ENCODE measurements around the gene PSMD12. TPM values are rescaled to one million over a fixed set of nuclear protein-coding genes. Genes with fewer than 3 reads are reported as not detected.

The PSMD12 gene
- total RNA-seq, 2 experiments from 2014 or later = 15.0 to 62.8 TPM

DNA sequence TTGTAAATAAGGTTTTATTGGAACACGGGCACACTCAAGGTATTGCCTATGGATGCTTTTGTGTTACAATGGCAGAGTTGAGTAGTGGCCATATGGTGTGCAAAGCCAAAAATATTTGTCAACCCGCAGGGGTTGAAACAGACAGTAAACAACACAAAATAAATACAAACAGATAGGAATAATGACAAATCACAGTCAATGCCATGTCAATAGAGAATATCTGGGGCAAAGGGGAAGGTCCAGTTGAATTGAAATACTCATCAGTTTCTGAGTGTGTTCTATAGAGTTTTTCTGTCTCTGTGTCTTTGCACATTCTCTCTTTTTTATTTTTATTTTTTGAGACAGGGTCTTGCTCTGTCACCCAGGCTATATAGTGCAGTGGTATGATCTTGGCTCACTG is 48.2 kb upstream of the PSMD12 start:
- BruUV-seq (replicated peaks) = no TSS peak
- DNase-seq (ENCODE audit: low spot score) = no peak
- POLR2A ChIA-PET = no interaction called here
- no peaks in the 10 kb centered on the region for H4K20me1 ChIP-seq (ENCODE audit: insufficient read depth, low read length)
- no peak overlapping the region for H3K4me2 ChIP-seq (ENCODE audit: low read length)
- CTCF ChIA-PET (ENCODE audit: unreplicated experiment) = no interaction called here
- intact Hi-C loops (cut with micrococcal nuclease; ENCODE audit: unreplicated experiment) = no loop called here
- H2AFZ ChIP-seq (ENCODE audit: low read length) = no peak overlapping the region
- H3K4me1 ChIP-seq (ENCODE audit: insufficient read depth, low read length, poor library complexity, severe bottlenecking) = no peaks in the 10 kb centered on the region
- no peak overlapping the region for H3K4me3 ChIP-seq (ENCODE audit: low read depth, low read length, poor library complexity, severe bottlenecking)
- no peaks in the 10 kb centered on the region for H3K36me3 ChIP-seq (ENCODE audit: insufficient read depth, low read length)
- H3K27ac ChIP-seq (ENCODE audit: low read depth, low read length, poor library complexity, severe bottlenecking) = no peak overlapping the region
- H3K79me2 ChIP-seq (ENCODE audit: insufficient read depth, low read depth, low read length) = no peaks in the 10 kb centered on the region
- peaks cover 9% of the 10 kb centered on the region; the same call in 1 of the 2 replicates for H3K9me3 ChIP-seq (ENCODE audit: low read length)
- no peak for TF ChIP-seq EZH2phosphoT487 (IDR thresholded peaks at IDR 0.05; ENCODE audit: borderline replicate concordance, low read depth, low read length)
- TF ChIP-seq, protein P1, sequence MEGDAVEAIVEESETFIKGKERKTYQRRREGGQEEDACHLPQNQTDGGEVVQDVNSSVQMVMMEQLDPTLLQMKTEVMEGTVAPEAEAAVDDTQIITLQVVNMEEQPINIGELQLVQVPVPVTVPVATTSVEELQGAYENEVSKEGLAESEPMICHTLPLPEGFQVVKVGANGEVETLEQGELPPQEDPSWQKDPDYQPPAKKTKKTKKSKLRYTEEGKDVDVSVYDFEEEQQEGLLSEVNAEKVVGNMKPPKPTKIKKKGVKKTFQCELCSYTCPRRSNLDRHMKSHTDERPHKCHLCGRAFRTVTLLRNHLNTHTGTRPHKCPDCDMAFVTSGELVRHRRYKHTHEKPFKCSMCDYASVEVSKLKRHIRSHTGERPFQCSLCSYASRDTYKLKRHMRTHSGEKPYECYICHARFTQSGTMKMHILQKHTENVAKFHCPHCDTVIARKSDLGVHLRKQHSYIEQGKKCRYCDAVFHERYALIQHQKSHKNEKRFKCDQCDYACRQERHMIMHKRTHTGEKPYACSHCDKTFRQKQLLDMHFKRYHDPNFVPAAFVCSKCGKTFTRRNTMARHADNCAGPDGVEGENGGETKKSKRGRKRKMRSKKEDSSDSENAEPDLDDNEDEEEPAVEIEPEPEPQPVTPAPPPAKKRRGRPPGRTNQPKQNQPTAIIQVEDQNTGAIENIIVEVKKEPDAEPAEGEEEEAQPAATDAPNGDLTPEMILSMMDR (conservative IDR thresholded peaks at IDR 0.05; ENCODE audit: low read length) = no peak
- no peaks in the 10 kb centered on the region for H3K9me2 ChIP-seq (ENCODE audit: insufficient read depth, low read length)

GRCh38 chr17:67414130-67414529 is 47.8 kb upstream of the PSMD12 start:
- CTCF ChIA-PET (ENCODE audit: unreplicated experiment) = no interaction called here
- DNase-seq (ENCODE audit: low spot score) = no peak
- POLR2A ChIA-PET = no interaction called here
- intact Hi-C loops (cut with micrococcal nuclease; ENCODE audit: unreplicated experiment) = no loop called here
- Histone ChIP-seq H3K27ac (ENCODE audit: low read depth, low read length, poor library complexity, severe bottlenecking) (no peak overlapping the region), H3K4me2 (ENCODE audit: low read length) (no peak overlapping the region), H2AFZ (ENCODE audit: low read length) (no peak overlapping the region), H3K4me1 (ENCODE audit: insufficient read depth, low read length, poor library complexity, severe bottlenecking) (no peaks in the 10 kb centered on the region), H3K4me3 (ENCODE audit: low read depth, low read length, poor library complexity, severe bottlenecking) (no peak overlapping the region), H3K79me2 (ENCODE audit: insufficient read depth, low read depth, low read length) (no peaks in the 10 kb centered on the region), H4K20me1 (ENCODE audit: insufficient read depth, low read length) (no peaks in the 10 kb centered on the region), H3K9me3 (ENCODE audit: low read length) (peaks cover 9% of the 10 kb centered on the region; the same call in 1 of the 2 replicates), H3K9me2 (ENCODE audit: insufficient read depth, low read length) (no peaks in the 10 kb centered on the region), H3K36me3 (ENCODE audit: insufficient read depth, low read length) (no peaks in the 10 kb centered on the region)
- TF ChIP-seq EZH2phosphoT487 (IDR thresholded peaks at IDR 0.05; ENCODE audit: borderline replicate concordance, low read depth, low read length) = no peak
- TF ChIP-seq, protein P1 (conservative IDR thresholded peaks at IDR 0.05; ENCODE audit: low read length) = no peak
- BruUV-seq (replicated peaks) = no TSS peak

DNA sequence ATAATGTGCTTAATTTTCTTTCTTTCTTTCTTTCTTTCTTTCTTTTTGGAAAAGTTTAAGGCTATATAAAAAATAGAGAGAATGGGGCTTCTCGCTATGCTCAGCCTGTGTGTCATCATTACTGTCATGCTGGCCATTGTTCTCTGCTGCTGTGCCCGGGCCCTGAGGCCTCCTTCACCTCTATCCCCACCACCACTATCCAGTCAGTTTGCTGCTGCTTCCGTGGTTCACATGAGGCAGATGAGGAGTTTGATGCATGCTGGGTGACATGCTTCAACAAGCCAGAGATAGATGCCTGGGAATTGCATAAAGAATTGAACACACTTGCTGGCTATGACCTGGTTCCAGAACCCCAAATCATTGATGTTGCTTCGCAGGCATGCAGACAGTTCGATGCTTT is 47.0 kb upstream of the PSMD12 start:
- H3K9me3 ChIP-seq (ENCODE audit: low read length) = peaks cover 9% of the 10 kb centered on the region; the same call in 1 of the 2 replicates
- no peaks in the 10 kb centered on the region for H3K4me1 ChIP-seq (ENCODE audit: insufficient read depth, low read length, poor library complexity, severe bottlenecking)
- H3K27ac ChIP-seq (ENCODE audit: low read depth, low read length, poor library complexity, severe bottlenecking) = no peak overlapping the region
- no peaks in the 10 kb centered on the region for H3K9me2 ChIP-seq (ENCODE audit: insufficient read depth, low read length)
- no peak for DNase-seq (ENCODE audit: low spot score)
- intact Hi-C loops (cut with micrococcal nuclease; ENCODE audit: unreplicated experiment) = no loop called here
- CTCF ChIA-PET (ENCODE audit: unreplicated experiment) = no interaction called here
- H2AFZ ChIP-seq (ENCODE audit: low read length) = no peak overlapping the region
- H3K36me3 ChIP-seq (ENCODE audit: insufficient read depth, low read length) = no peaks in the 10 kb centered on the region
- H3K79me2 ChIP-seq (ENCODE audit: insufficient read depth, low read depth, low read length) = no peaks in the 10 kb centered on the region
- H3K4me2 ChIP-seq (ENCODE audit: low read length) = no peak overlapping the region
- no peak overlapping the region for H3K4me3 ChIP-seq (ENCODE audit: low read depth, low read length, poor library complexity, severe bottlenecking)
- TF ChIP-seq, protein P1 (conservative IDR thresholded peaks at IDR 0.05; ENCODE audit: low read length) = no peak
- no peak for TF ChIP-seq EZH2phosphoT487 (IDR thresholded peaks at IDR 0.05; ENCODE audit: borderline replicate concordance, low read depth, low read length)
- BruUV-seq (replicated peaks) = no TSS peak
- H4K20me1 ChIP-seq (ENCODE audit: insufficient read depth, low read length) = no peaks in the 10 kb centered on the region
- POLR2A ChIA-PET = interaction anchor here (0.6 kb wide), 1 partner anchor 331 kb away, joined by 4 read pairs; no protein-coding TSS in a partner anchor
